NCI-H524 treated with DMSO at 0.1 percent for 48 hours (cell line): ENCODE data around the gene STRBP.
A peak's percentile ranks its signal among the peaks of the same experiment; 100 is the strongest.
"Not testable (repeated sequence)": the region's sequence is repeated elsewhere in the genome, so short reads cannot be mapped to it uniquely, and the experiment has no call there.

Experiments used
- DNase-seq: peaks from one replicate; lab custom pipeline; 2025; lab: John Stamatoyannopoulos, UW

The STRBP gene

GRCh38 chr9:123268465-123269259 is at the start of gene STRBP:
Gene STRBP (minus strand): TSS chr9:123268586. CDS start chr9:123184134, 84,452 bp downstream.
- peak; percentile 42 for DNase-seq

- DNase-seq = no peak
These were observed 47.8 kb upstream of the STRBP start for GRCh38 chr9:123316053-123316718.

DNA sequence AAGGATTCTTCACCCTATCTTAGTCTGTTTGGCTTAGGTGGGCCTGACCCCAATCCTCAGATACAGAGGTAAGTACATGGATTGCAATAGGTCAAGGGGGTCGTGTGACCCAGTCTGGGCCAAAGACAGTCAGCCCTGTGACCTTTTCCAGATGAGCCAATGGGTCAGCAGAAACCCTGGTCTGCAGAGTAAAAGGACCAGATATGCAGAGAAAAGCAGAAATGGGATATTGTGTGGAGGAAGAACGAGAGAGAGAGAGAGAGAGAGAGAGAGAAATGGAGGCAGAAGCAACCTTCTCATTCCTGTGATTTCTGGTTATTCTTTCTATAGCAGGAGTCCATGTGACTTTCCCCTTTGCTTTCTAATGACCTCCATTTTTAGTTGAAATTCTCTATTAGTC is 47.2 kb upstream of the STRBP start:
- no peak for DNase-seq

DNA sequence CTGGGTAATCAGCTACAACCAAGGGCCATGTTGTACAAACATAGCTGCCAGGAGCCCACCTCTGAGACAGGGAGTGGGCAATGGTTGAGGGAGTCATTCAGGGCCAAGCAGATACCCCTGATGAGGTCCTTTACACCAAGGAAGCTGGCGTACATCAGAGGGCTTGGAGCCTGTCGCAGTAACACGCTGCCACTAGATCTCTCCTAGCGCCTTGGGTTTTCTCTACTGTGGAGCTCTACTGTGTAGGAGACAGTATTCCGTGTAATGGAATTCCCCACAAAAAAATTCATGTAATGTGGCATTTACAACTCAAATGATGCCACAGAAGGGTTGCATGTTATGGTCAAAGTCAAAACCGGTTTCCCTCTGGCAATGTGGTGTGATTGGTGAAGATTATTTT is 46.2 kb upstream of the STRBP start:
- DNase-seq = no peak

DNA sequence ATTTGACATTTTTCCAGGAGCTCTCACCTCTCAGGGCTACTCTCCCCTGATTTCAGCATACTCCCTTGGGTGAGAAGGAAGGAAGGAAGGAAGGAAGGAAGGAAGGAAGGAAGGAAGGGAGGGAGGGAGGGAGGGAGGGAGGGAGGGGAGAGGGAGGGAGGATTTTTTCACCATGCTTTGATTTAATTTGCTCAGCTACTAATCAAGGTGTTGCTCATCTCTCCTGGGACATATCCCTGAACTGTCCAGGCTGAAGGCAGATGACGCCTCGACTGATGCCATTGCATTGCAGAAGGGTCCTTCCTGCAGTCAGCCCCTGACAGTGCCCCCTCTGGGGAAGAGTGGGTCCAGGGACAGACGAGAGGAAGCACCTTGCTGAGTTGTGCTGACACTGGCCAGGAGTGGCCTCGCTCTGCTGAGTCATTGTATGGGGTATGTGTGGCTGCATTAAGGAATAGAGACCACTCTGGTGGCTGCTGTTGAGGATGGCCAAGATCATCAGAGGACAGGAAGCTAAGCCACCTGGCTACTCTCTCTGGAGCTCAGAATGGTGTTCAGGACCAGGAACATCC is 44.0 kb upstream of the STRBP start:
- no peak for DNase-seq

GRCh38 chr9:123311250-123311752 is 42.9 kb upstream of the STRBP start:
- no peak for DNase-seq

GRCh38 chr9:123310551-123311249 is 42.3 kb upstream of the STRBP start:
- no peak for DNase-seq

DNA sequence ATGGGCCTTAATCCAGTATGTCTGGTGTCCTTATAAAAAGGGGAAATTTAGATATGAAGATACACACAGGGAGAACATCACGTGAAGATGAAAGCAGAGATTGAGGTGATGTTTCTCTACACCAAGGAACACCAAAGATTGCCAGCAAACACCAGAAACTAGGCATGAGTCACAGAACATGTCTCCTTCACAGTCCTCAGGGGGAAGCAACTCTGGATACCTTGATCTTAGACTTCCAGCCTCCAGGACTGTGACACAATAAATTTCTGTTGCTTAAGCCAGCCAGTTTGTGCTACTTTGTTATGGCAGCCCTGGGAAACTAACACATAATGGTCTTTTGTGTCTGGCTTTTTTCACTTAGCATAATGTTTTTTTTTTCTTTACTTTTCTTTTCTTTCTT is 41.2 kb upstream of the STRBP start:
- DNase-seq = no peak

- DNase-seq = no peak
These were observed 37.5 kb upstream of the STRBP start for GRCh38 chr9:123305879-123306278.

DNA sequence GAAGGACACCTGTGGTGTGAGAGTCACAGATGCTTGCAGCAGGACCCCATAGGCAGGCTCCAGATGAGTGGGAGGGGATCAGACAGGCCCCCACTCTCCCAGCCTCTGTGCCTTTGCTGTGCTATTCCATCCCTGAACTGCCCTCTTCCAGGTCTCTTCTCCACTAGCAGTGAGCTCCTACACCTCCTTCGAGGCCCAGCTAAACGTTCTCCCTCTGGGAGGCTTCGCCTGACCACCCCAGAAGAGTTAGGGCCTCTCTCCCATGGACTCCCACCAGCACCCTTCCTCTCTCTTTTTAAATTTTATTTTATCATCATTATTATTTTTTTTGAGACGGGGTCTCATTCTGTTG is 35.9 kb upstream of the STRBP start:
- no peak for DNase-seq

GRCh38 chr9:123302348-123303214 is 34.2 kb upstream of the STRBP start:
- no peak for DNase-seq

DNA sequence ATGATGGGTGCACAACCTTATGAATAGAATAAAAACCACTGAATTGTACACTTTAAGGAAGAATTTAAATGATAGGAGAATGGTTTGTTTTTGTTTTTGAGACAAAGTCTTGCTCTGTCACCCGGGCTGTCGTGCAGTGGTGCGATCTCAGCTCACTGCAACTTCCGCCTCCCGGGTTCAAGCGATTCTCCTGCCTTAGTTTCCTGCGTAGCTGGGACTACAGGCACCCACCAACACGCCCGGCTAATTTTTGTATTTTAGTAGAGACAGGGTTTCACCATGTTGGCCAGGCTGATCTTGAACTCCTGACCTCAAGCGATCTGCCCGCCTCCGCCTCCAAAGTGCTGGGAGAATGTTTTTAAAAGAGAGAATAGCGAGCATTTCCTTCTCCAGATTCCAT is 33.5 kb upstream of the STRBP start:
- not testable (repeated sequence) for DNase-seq

DNA sequence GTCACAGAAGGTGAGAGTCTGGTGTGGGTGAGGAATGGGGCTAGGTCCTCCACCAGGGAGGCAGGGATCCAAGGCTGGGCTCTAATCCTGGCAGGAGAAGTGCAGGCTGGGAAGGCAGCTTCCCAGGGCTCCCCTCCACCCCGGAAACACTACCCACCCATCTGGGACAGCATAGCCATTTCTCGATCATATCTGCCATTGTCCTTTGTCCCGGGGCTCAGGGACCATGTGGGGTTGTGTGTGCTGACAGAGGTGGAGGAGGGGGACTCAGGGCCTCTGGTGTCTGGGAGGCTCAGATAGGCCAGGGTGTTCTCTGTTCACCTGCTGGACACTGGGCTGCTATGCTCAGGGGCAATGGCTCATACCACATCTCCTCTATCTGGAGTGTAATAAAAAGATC is 32.2 kb upstream of the STRBP start:
- no peak for DNase-seq

DNA sequence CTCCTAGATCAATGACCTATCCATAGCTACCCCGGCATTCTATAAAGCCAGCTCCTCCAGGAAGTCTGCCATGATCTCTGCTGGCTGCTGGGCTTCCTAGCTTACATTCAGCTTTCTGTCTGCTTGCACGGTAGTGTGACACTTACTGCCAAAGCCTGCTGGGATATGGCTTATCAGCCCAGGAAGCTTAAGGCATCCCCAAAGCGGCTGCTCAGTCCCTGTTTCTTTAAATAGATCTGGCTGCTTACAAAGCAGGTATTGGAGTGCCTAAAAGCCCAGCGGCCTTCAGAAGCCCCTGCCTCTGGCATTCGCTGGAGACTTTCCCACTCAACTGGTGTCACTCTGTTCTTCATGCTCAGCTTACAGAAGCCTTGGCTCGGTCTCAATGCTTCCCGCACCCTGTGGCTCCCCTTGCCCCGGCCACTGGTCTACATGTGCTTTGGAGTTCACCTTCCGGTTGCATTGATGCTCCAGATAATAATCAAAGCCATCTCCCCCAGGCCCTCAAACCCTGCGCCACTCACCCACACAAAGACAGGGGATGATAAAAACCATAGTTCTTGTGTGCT is 31.3 kb upstream of the STRBP start:
- DNase-seq = no peak

- no peak for DNase-seq
These were observed 27.8 kb upstream of the STRBP start for GRCh38 chr9:123296174-123296573.

GRCh38 chr9:123291736-123292135 is 23.4 kb upstream of the STRBP start:
- DNase-seq = no peak

DNA sequence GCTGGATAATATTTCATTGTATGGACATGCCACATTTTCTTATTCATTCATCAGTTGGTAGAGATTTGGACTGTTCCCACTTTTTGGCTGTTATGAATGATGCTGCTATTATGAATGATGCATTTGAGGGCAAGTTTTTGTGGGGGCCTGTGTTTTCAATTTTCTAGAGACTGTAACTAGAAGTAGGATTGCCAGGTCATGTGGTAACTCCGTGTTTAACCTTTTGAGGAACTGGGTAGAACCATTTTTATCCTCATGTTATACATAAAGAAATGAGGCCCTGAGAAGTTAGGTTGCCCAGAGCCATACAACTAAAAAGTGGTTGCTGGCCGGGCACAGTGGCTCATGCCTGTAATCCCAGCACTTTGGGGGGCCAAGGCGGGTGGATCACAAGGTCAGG is 22.4 kb upstream of the STRBP start:
- DNase-seq = no peak

DNA sequence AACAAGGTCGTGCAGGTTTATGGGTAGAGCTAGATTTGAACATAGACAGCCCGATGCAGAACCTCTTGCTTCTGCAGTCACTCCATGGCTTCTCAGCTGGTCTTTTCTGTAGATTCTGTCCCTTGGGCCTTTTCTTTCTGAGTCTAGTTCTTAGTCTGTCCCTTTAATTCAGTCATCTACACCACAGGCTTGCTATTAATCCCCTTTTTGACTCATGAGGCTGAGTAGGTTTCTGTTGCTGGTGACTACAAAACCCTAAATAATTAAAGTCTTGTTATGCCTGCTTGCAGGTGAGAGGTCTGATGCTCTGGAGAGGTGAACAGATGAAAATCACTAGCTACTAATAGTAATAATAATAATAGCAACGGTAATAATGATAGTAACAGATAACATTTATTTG is 19.3 kb upstream of the STRBP start:
- no peak for DNase-seq

DNA sequence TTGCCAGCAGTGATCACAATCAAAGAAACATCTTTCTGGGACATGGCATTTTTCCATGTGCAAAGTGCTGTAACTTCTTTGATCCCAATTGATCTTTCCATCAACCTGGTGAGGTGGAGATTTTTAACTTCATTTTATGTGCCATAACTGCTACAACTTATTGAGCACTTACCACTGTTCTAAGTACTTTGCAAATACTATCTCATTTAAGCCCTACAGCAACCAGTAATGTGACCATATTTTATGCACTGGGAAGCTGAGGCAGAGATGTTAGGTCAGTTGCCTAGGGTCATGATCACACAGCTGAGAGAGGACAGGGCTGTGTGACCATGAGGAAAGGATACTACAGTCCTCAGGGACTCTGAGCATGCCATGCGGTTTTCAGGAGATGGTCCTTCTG is 17.9 kb upstream of the STRBP start:
- DNase-seq = no peak

DNA sequence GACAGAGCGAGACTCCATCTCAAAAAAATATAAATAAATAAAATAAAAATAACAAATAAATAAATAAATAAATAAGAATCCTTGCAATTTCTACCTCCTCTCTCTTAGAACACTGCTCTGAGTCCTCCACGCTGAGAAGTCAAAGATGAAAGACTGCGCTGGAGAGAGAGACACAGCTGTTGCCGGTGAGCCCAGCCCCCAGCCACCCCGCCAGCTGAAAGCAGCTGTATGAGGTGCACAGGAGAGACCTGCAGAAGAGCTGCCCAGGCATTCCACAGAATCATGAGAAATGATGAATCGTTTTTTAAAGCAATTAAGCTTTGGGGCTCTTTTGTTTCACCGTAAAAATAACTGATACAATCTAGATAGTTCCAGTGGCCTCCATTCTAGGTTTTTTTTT is 16.3 kb upstream of the STRBP start:
- DNase-seq = no peak

GRCh38 chr9:123283455-123283854 is 15.1 kb upstream of the STRBP start:
- DNase-seq = no peak
